GM12878 (cell line): ENCODE results near the gene VCP.

Source experiments
- KAT2A ChIP-seq: conservative IDR thresholded peaks from 2 replicates; pipeline ENCODE4 v1.6.1; 2011; ENCODE audit warnings: low read depth, low read length; ENCODE audit not compliant: control insufficient read depth
- NR2C2 ChIP-seq: IDR thresholded peaks from 2 replicates; pipeline ENCODE4 v1.6.1; 2011; ENCODE audit warnings: borderline replicate concordance, low read depth; ENCODE audit not compliant: control insufficient read depth, insufficient read length

DNA sequence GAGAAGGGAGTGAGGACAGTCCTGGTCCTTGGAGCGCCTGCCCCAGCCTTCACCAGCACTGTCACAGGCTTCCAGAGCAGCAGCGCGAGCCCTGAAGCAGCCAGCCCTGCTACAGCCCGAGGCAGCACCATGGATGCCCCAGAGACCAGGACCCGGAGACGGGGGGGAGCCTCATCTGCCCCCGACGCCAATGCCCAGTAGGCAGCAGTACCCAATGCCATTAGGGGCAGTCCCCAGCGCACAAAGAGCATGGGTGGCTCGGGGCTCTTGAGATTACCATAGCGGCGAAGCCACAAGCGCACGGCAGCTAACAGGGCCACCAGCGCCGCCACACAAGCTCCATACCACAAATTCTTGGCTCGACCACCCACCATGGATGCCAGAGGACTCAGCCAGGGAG, 19.1 kb upstream of the VCP start:
- TF ChIP-seq NR2C2 (no peak), KAT2A (no peak)
